HG03066 (cell line): Measurements from ENCODE around the gene SEC61A1.

ENCODE experiments used
- ATAC-seq: cut with Tn5 transposase; IDR thresholded peaks from one replicate; pipeline ENCODE4 v1.9.1; 2021; ENCODE audit warnings: low read depth; ENCODE audit not compliant: unreplicated experiment

The SEC61A1 gene

GRCh38 chr3:128051837-128052594, at the start of gene SEC61A1:
Gene SEC61A1, plus strand, starts transcription at chr3:128052437. Its CDS starts 116 bp downstream, at chr3:128052553.
- peak; percentile 88 for ATAC-seq

DNA sequence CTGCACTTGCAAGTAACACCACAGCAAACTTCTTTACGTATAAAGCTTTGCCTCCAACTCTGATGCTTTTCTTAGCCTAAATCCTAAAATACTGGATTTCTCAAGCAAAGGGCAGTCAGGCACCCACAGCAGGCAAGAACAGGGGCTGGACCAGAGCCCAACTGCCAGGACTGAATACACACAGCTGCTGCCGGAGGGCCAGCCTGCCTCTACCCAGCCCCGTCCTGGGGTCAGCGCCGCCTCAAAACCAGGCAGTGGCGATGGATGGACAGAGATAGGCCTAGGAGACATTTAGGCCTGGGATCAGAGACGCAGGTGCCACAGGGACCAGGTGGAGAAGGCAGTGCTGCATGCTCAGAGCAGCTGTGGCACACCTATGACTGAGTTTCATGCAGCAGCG, 47.6 kb upstream of the SEC61A1 start:
- no peak for ATAC-seq

- ATAC-seq, result no peak
These were observed 45.9 kb upstream of the SEC61A1 start for GRCh38 chr3:128006061-128007032.

DNA sequence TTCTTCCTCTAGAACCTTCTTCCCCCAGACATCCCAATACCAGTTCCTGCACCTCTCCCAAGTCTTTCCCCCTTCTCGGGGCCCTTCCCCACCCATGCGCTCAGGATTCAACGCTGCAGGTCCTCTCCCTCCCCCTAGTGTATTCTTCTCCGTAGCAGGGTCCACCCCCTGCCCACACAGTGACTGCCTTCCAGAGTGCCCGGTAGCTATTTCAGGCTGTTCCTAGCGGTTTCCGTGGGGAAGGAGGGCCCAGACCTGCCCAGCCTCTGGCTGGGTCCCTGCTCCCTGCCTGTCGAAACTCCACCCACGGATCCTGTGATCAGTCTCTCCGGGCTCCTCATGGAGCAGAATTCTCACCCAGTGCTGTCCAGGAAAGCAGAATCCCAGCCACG, 45.2 kb upstream of the SEC61A1 start:
- ATAC-seq, result no peak

GRCh38 chr3:128009952-128010846, 42.0 kb upstream of the SEC61A1 start:
- no peak for ATAC-seq

DNA sequence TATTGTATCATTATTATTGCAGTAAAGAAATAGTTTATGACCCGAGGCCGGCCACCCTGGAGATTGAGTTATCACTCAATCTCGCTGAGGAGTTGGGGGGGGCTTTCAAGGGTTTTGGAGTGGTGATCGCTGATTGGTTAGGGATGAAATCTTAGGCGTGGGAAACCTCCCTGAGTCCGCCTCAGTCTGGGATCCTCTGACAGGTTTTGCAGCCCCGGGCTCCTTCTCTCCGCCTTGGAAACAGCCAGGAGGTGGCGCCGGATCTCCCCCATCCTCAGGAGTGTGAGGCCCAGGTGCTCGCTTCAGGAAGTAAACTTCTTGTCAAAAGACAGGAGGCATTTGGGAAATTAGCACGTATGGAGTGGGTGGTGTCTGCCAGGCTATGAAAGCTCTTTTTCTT, 41.1 kb upstream of the SEC61A1 start:
- no peak for ATAC-seq

DNA sequence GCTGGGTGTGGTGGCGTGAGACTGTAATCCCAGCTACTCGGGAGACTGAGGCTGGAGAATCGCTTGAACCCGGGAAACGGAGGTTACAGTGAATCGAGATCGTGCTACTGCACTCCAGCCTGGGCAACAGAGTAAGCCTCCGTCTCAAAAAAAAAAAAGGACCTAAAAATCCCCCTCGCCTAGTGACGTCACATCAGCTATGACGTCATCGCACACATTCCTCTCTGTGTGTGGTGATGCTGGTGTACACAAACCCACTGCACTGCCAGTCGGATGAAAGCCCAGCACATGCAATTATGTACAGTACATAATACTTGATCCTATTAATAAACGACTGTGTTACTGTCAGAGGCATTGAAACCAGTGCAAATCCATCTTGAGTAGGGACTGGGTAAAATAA, 40.2 kb upstream of the SEC61A1 start:
- no peak for ATAC-seq

DNA sequence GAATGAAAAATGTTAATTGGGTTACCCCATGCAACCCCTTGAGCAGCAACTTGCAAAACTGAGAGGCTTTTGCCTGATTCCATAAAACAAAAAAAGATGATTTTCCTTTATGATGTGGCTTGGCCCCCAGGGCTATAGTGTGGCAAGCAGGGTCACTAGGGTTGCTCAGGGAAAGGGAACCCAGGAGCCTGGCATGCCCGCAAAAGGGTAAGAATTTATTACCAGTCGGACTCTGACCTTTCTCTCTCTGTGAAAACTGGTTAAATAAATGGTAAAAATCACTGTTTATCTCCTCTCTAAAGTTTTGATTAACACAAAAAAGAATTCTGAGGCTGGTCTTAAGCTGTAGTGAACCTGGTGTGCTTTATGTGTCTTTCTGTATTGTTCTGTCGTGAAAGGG, 37.7 kb upstream of the SEC61A1 start:
- no peak for ATAC-seq

GRCh38 chr3:128016502-128016901, 35.7 kb upstream of the SEC61A1 start:
- no peak for ATAC-seq

GRCh38 chr3:128021768-128022372, 30.4 kb upstream of the SEC61A1 start:
- ATAC-seq, result no peak

DNA sequence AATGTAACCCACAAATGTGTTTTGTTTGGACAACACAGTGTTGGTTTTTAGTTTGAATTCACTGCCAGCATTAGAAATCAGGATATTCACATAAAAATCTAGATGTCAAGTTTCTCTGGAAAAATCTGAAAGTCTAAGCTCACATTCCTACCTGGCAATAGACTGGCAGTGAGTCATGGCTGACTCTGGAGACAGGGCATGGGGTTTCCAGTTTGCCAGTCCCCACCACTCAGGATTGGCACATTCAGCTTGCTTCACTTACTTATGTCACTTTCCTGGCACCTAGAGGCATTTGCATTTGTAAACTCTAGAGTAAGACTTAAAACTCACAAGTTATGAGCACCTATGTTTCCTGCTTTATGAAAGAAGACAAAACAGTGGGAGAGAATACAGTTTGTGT, 19.1 kb upstream of the SEC61A1 start:
- ATAC-seq, result no peak

DNA sequence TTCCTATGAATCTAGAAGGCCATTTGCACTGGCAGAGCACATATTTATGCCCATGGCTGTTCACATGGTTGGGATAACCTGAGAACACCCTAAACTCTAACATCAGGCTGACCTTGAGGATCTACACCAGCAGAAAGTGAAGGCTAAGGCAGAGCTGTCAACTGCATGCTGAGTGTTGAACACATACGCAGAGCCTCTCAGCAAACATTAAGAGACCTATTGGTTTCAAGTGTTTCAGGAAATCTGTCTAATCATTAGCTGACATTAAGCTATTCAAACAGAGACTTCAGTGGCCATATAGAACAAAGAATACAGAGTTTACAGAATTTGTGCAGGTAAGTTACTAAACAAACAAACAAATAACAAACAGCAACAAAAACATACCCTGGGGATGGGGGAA, 16.1 kb upstream of the SEC61A1 start:
- ATAC-seq, result no peak

- ATAC-seq, result no peak
These were observed 12.2 kb upstream of the SEC61A1 start for GRCh38 chr3:128040041-128040440.

- no peak for ATAC-seq
These were observed 11.6 kb upstream of the SEC61A1 start for GRCh38 chr3:128040660-128041059.

DNA sequence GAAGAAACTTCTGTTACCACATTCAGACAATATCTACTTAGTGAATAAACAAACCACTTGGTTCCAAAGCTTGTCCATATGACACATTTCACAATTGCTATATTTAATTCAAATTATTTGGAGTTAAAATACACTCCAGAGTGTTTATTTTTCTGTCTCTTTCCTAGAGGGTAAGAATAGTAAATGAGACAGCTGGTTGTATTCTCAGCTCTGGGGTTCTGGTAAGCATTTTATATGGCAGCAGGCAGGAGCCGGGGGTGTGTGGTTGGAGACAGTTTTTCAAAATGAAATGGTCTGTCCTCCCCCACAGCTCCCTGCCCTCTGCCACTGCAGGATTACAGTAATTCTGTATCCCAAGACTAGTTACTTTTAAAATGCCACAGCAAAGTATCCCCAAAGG, 10.9 kb upstream of the SEC61A1 start:
- no peak for ATAC-seq

DNA sequence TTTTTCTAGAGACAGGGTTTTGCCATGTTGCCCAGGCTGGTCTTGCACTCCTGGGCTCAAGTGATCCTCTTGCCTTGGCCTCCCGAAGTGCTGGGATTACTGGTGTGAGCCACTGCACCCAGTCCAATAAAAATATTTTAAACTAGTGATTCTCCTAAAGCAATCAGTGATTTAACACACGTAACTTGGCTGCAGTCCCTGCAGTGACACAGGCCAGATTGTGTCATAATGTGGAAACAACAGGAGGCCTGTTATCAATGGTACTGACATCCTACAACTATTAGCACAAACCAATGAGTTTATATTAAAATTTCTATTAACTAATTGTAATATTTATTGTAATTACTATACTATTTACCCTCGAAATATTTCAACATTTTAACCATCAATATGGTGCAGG, 1.6 kb upstream of the SEC61A1 start:
- no peak for ATAC-seq

- ATAC-seq, result peak; percentile 1
These were observed 789 bp upstream of the SEC61A1 start for GRCh38 chr3:128051459-128051836.

DNA sequence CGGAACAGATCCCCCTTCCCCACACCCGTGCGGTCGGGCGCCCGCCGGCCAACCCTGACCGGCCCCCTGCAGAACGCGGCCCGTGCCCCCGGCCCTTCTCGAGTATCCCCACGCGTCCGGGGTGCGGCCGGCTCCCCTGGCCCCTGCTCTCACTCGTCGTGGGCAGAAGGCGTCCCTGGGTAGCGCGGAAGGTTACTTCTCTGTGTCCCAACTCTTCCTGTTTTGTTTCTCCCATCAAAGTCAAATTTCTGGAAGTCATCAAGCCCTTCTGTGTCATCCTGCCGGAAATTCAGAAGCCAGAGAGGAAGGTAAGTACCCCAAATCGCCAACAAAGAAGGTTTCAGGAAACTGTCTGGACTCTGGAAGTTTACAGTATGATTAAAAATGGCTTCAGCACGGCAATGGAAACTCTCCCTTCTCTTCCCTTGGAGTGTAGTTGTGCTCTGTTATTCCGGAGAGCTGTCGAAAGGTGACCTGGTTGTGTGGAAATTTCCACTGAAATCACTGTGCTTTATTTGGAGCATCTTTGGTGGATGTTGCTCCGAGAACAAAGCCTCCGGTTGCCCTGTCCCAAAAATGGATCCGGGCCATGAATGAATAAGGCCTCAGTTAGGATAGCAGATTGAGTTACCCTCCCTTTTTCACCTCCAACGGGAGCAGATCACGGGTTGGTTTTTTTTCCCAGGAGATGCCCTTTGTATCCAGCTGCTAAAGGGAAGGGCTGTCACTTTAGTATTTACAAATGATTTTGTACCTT, 536 bp downstream of the SEC61A1 start:
- no peak for ATAC-seq

DNA sequence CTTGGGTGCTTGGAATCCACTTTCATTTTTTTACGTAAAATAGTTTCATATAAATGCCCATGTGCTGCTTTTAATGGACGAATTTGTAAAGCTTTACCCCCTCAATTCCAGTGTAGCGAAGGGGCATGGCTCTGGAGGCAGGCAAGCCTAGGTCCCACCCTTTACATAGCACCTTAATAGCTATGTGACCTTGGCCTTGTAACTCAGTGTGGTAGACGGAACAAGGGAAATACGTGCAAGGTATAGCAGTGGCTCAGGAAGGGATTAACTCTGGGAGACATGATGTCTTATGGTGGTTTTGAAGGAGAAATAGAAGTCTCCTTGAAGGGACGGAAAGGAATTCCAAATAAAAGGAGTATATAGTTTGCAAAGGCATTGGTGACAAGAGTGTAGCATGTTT, 1.4 kb downstream of the SEC61A1 start:
- no peak for ATAC-seq

DNA sequence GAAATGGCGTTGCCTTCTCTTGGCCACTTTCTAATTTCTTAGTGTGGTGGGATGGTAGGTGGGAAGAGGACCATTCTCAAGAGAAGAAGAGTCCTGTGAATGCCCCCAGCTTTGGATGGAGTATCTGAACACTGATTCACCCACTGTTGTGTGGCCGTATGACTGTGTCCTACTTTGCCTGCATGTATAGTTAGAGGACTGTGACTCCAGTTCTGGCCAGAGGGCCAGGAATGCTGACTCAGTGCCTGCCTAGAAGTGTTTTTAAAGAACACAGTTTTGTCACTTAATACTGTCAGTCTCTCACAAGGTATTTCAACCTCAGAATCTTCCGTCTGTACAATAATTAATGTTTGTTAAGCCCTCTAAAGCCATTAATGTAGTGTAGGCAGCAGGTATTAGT, 2.1 kb downstream of the SEC61A1 start:
- ATAC-seq, result no peak
